GM10266 (cell line): Measurements from ENCODE around the gene CLEC2A.

Experiments used
- DNase-seq: peaks from one replicate; pipeline ENCODE4 v3.0.0; 2012; ENCODE audit errors: extremely low spot score
- CTCF ChIP-seq: IDR thresholded peaks from 2 replicates; pipeline ENCODE4 v1.5.1; 2012; ENCODE audit warnings: mild to moderate bottlenecking, low read depth; ENCODE audit not compliant: control insufficient read depth, insufficient read depth; ENCODE audit errors: missing control alignments

Gene CLEC2A

GRCh38 chr12:9864913-9865675 is 67.1 kb downstream of the CLEC2A start:
- TF ChIP-seq CTCF, result no peak
- DNase-seq, result no peak
